Mesenchymal stem cell (in vitro differentiated cells and primary cell): ENCODE results near the gene VIPR2.
"Not testable (repeated sequence)": the region's sequence is repeated elsewhere in the genome, so short reads cannot be mapped to it uniquely, and the experiment has no call there.

Experiments
- DNase-seq: peaks from one replicate; pipeline ENCODE4 v3.0.0-alpha.2; 2013
- H2AFZ ChIP-seq: one replicate; pipeline ENCODE4 v1.6.1; 2013; ENCODE audit warnings: low read depth, mild to moderate bottlenecking, control low read depth, inconsistent platforms, low read length, moderate library complexity
- H2AK5ac ChIP-seq: 2 replicates; pipeline ENCODE4 v1.6.1; 2013; ENCODE audit warnings: low read length, moderate library complexity, mild to moderate bottlenecking, inconsistent platforms; ENCODE audit not compliant: severe bottlenecking
- H2BK120ac ChIP-seq: one replicate; pipeline ENCODE4 v1.6.1; 2013; ENCODE audit warnings: low read depth, mild to moderate bottlenecking, inconsistent platforms, low read length, moderate library complexity
- H2BK12ac ChIP-seq, 2 experiments: one replicate each; pipeline ENCODE4 v1.6.1; 2013; ENCODE audit warnings: inconsistent platforms in 2 of 2, low read length in 2 of 2, mild to moderate bottlenecking in 2 of 2, moderate library complexity in 2 of 2, control low read depth in 1 of 2
- H2BK15ac ChIP-seq: one replicate; pipeline ENCODE4 v1.6.1; 2013; ENCODE audit warnings: mild to moderate bottlenecking, low read depth, inconsistent platforms; ENCODE audit not compliant: poor library complexity, severe bottlenecking
- H2BK5ac ChIP-seq: 2 replicates; pipeline ENCODE4 v1.6.1; 2013; ENCODE audit warnings: low read depth, mild to moderate bottlenecking, low read length, control low read depth, inconsistent platforms; ENCODE audit not compliant: poor library complexity, severe bottlenecking
- H3K14ac ChIP-seq, 2 experiments: one replicate each; pipeline ENCODE4 v1.6.1; 2013; ENCODE audit warnings: inconsistent platforms in 2 of 2, low read length in 2 of 2, control low read depth in 1 of 2, mild to moderate bottlenecking in 1 of 2, moderate library complexity in 1 of 2
- H3K18ac ChIP-seq, 2 experiments: one replicate each; pipeline ENCODE4 v1.6.1; 2013; ENCODE audit warnings: inconsistent platforms in 2 of 2, low read length in 2 of 2, control low read depth in 1 of 2, low read depth in 1 of 2, mild to moderate bottlenecking in 1 of 2
- H3K23ac ChIP-seq, 2 experiments: one replicate each; pipeline ENCODE4 v1.6.1; 2013; ENCODE audit warnings: inconsistent platforms in 2 of 2, low read length in 2 of 2, mild to moderate bottlenecking in 2 of 2, moderate library complexity in 2 of 2, control low read depth in 1 of 2
- H3K27ac ChIP-seq: 2 replicates; pipeline ENCODE4 v1.5.1; 2013; ENCODE audit warnings: mild to moderate bottlenecking, moderate library complexity, low read length, control low read depth, inconsistent platforms; ENCODE audit not compliant: poor library complexity, severe bottlenecking
- H3K27me3 ChIP-seq, 2 experiments: 2 replicates each; pipeline versions ENCODE4 v1.6.1 to v1.7.0; 2013; ENCODE audit warnings: low read length in 2 of 2, mild to moderate bottlenecking in 2 of 2, moderate library complexity in 2 of 2, control low read depth in 1 of 2, inconsistent platforms in 1 of 2; ENCODE audit not compliant: control insufficient read depth in 1 of 2, insufficient read depth in 1 of 2
- H3K36me3 ChIP-seq, 2 experiments: 2 replicates each; pipeline versions ENCODE4 v1.6.1 to v1.7.0; 2013; ENCODE audit warnings: low read length in 2 of 2, control low read depth in 1 of 2, inconsistent platforms in 1 of 2, low read depth in 1 of 2, mild to moderate bottlenecking in 1 of 2; ENCODE audit not compliant: insufficient read depth in 2 of 2, control insufficient read depth in 1 of 2
- H3K4ac ChIP-seq, 2 experiments: one replicate each; pipeline ENCODE4 v1.6.1; 2013; ENCODE audit warnings: inconsistent platforms in 2 of 2, low read length in 2 of 2, mild to moderate bottlenecking in 2 of 2, moderate library complexity in 2 of 2, control low read depth in 1 of 2, low read depth in 1 of 2
- H3K4me1 ChIP-seq: 2 replicates; pipeline ENCODE4 v1.6.1; 2013; ENCODE audit warnings: low read depth, low read length, control low read depth; ENCODE audit not compliant: control insufficient read depth, insufficient read depth
- H3K4me2 ChIP-seq: 2 replicates; pipeline ENCODE4 v1.6.1; 2013; ENCODE audit warnings: low read length, mild to moderate bottlenecking, inconsistent platforms; ENCODE audit not compliant: poor library complexity, severe bottlenecking
- H3K4me3 ChIP-seq, 2 experiments: 2 replicates each; pipeline versions ENCODE4 v1.5.1 to v1.7.0; 2013; ENCODE audit warnings: low read length in 2 of 2, mild to moderate bottlenecking in 2 of 2, control low read depth in 1 of 2, low read depth in 1 of 2; ENCODE audit not compliant: insufficient read depth in 1 of 2
- H3K79me1 ChIP-seq: replicated peaks from 2 replicates; pipeline ENCODE4 v1.6.1; 2013; ENCODE audit warnings: mild to moderate bottlenecking, control low read depth, low read length, inconsistent platforms; ENCODE audit not compliant: poor library complexity, severe bottlenecking
- H3K9ac ChIP-seq: 2 replicates; pipeline ENCODE4 v1.7.0; 2013; ENCODE audit warnings: mild to moderate bottlenecking, low read length, moderate library complexity
- H3K9me3 ChIP-seq: 2 replicates; pipeline ENCODE4 v1.7.0; 2013; ENCODE audit warnings: mild to moderate bottlenecking, low read length; ENCODE audit not compliant: control insufficient read depth
- H4K8ac ChIP-seq: one replicate; pipeline ENCODE4 v1.6.1; 2013; ENCODE audit warnings: inconsistent platforms, mild to moderate bottlenecking, low read length, moderate library complexity
- H4K91ac ChIP-seq: one replicate; pipeline ENCODE4 v1.6.1; 2013; ENCODE audit warnings: mild to moderate bottlenecking, low read length, inconsistent platforms
- WGBS: methylation state at CpG from one replicate; pipeline ENCODE4 v1.1.7; 2013; ENCODE audit warnings: mixed read lengths; 5-methylcytosine and 5-hydroxymethylcytosine counted together

Gene VIPR2

GRCh38 chr7:158985583-158985982, 159.1 kb downstream of the VIPR2 start:
- 56% methylated on average over 4 of the region's 4 CpGs for WGBS
- Histone ChIP-seq H3K79me1 (no peaks in the 10 kb centered on the region), H2BK12ac (no peak overlapping the region)

GRCh38 chr7:158984007-158984406, 160.7 kb downstream of the VIPR2 start:
- WGBS = 51% methylated on average over 2 of the region's 2 CpGs
- H2BK120ac ChIP-seq, H4K8ac ChIP-seq, H2AFZ ChIP-seq, H3K14ac ChIP-seq, H3K18ac ChIP-seq, H3K36me3 ChIP-seq, DNase-seq, H3K23ac ChIP-seq, H3K79me1 ChIP-seq, H2BK12ac ChIP-seq, H3K4me2 ChIP-seq, H3K4me1 ChIP-seq, H3K4ac ChIP-seq, H3K27ac ChIP-seq, H3K27me3 ChIP-seq, H4K91ac ChIP-seq, H2BK5ac ChIP-seq, H2AK5ac ChIP-seq, H2BK15ac ChIP-seq, H3K4me3 ChIP-seq, H3K9ac ChIP-seq: not testable (repeated sequence)
- peaks cover 27% of the 10 kb centered on the region for H3K9me3 ChIP-seq

More at GRCh38 chr7:158985583-158985982, 159.1 kb downstream of the VIPR2 start:
- H3K14ac ChIP-seq = no peak overlapping the region
- no peak overlapping the region for H2BK5ac ChIP-seq
- H3K27me3 ChIP-seq = peaks cover 0 to 3% of the 10 kb centered on the region in 2 experiments
- no peak overlapping the region for H2AFZ ChIP-seq
- H3K27ac ChIP-seq = no peak overlapping the region
- no peak for DNase-seq
- H3K4me1 ChIP-seq = no peaks in the 10 kb centered on the region
- no peak overlapping the region for H3K23ac ChIP-seq
- H2BK120ac ChIP-seq = no peak overlapping the region
- H3K4me3 ChIP-seq = no peak overlapping the region
- no peak overlapping the region for H2AK5ac ChIP-seq
- no peak overlapping the region for H3K4me2 ChIP-seq
- no peak overlapping the region for H3K18ac ChIP-seq
- H4K8ac ChIP-seq = no peak overlapping the region
- H3K4ac ChIP-seq = no peak overlapping the region
- H3K9ac ChIP-seq = no peak overlapping the region
- H4K91ac ChIP-seq = no peak overlapping the region
- no peak overlapping the region for H2BK15ac ChIP-seq
- H3K36me3 ChIP-seq = no peaks in the 10 kb centered on the region
- peaks cover 29% of the 10 kb centered on the region for H3K9me3 ChIP-seq

GRCh38 chr7:158982080-158982479, 162.6 kb downstream of the VIPR2 start:
- H3K23ac ChIP-seq, H2BK12ac ChIP-seq, H3K27me3 ChIP-seq, H3K9ac ChIP-seq, H3K4ac ChIP-seq, H2BK120ac ChIP-seq, H4K91ac ChIP-seq, H2BK5ac ChIP-seq, H3K79me1 ChIP-seq, H3K4me1 ChIP-seq, H3K18ac ChIP-seq, H4K8ac ChIP-seq, H3K36me3 ChIP-seq, H2AK5ac ChIP-seq, H2BK15ac ChIP-seq, DNase-seq, H3K14ac ChIP-seq, H3K4me2 ChIP-seq, H2AFZ ChIP-seq, H3K4me3 ChIP-seq, H3K27ac ChIP-seq: not testable (repeated sequence)
- peaks cover 23% of the 10 kb centered on the region for H3K9me3 ChIP-seq
- 76% methylated on average over 9 of the region's 15 CpGs for whole genome bisulfite sequencing

GRCh38 chr7:158979635-158980351, 164.9 kb downstream of the VIPR2 start:
- no peak overlapping the region for H2BK120ac ChIP-seq
- H3K4me1 ChIP-seq = peaks cover 15% of the 10 kb centered on the region
- H2BK5ac ChIP-seq = no peak overlapping the region
- no peaks in the 10 kb centered on the region for H3K79me1 ChIP-seq
- H2BK12ac ChIP-seq = no peak overlapping the region
- no peak overlapping the region for H2BK15ac ChIP-seq
- H3K27ac ChIP-seq = no peak overlapping the region
- H2AK5ac ChIP-seq = no peak overlapping the region
- WGBS = 80% methylated on average over 22 of the region's 22 CpGs
- H3K27me3 ChIP-seq = peaks cover 0 to 3% of the 10 kb centered on the region in 2 experiments
- no peak overlapping the region for H4K91ac ChIP-seq
- H2AFZ ChIP-seq = no peak overlapping the region
- H3K4ac ChIP-seq = no peak overlapping the region
- peak overlapping the region; percentile 8 for H4K8ac ChIP-seq
- H3K4me2 ChIP-seq = no peak overlapping the region
- H3K23ac ChIP-seq = no peak overlapping the region
- H3K4me3 ChIP-seq = no peak overlapping the region
- H3K14ac ChIP-seq = no peak overlapping the region
- H3K36me3 ChIP-seq = no peaks in the 10 kb centered on the region
- peak; percentile 39 for DNase-seq
- peak overlapping the region; percentile 38 for H3K9ac ChIP-seq
- peaks cover 23% of the 10 kb centered on the region for H3K9me3 ChIP-seq
- no peak overlapping the region for H3K18ac ChIP-seq
